KG1 (cell line): Measurements from ENCODE around the gene ARL4D.
"Not testable (repeated sequence)": the region's sequence is repeated elsewhere in the genome, so short reads cannot be mapped to it uniquely, and the experiment has no call there.

Experiments used
- DNase-seq: peaks from one replicate; lab custom pipeline; 2025; lab: John Stamatoyannopoulos, UW

Gene ARL4D

DNA sequence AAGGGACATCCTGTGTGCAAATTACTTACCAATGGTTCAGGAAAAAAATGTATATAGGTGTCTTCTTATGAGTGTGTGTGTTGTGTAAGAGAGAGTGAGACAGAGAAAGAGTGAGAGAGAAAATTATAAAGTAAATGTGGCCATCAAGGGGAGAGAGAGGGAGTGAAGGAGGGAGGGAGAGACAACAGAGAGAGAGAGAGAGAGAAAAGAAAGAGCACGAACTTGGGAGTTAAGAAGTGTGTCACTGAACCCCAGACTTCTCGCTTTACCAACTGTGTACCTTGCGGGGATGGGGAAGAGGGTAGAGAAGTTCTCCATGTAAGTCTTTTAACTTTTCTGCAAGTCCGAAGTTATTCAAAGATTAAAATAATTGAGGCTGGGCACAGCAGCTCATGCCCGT, 28.8 kb upstream of the ARL4D start:
- no peak for DNase-seq

- no peak for DNase-seq
These were observed 27.5 kb upstream of the ARL4D start for GRCh38 chr17:43371227-43371821.

- DNase-seq, result no peak
These were observed 26.4 kb upstream of the ARL4D start for GRCh38 chr17:43372273-43372911.

DNA sequence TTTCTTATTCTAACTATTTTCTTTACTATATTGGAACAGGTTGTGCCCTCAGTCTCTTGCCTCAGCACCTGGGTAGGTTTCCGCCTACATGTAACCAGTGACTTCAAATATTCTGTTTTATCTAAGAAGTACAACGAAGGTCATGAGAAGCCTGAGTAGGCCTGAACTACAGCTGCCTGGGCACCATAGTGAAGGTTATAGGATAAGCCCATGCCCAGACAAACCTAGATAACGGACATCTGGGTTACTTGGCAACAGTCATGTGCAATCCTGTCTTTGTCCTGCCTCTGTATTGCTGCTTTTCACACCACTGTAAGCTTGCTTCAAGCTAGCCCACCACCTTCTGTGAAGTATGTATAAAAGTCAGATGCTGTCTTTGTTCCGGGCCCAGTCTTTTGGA, 25.4 kb upstream of the ARL4D start:
- no peak for DNase-seq

DNA sequence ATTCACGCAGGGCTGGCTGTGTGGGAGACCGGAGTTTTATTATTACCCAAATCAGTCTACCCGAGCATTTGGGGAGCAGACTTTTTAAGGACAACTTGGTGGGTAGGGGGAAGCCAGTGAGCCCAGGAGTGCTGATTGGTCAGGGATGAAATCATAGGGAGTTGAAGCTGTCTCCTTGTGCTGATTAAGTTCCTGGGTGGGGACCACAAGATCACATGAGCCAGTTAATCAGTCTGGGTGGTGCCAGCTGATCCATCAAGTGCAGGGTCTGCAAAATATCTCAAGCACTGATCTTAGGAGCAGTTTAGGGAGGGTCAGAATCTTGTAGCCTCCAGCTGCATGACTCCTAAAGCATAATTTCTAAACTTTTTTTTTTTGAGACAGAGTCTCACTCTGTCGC, 22.9 kb upstream of the ARL4D start:
- not testable (repeated sequence) for DNase-seq

DNA sequence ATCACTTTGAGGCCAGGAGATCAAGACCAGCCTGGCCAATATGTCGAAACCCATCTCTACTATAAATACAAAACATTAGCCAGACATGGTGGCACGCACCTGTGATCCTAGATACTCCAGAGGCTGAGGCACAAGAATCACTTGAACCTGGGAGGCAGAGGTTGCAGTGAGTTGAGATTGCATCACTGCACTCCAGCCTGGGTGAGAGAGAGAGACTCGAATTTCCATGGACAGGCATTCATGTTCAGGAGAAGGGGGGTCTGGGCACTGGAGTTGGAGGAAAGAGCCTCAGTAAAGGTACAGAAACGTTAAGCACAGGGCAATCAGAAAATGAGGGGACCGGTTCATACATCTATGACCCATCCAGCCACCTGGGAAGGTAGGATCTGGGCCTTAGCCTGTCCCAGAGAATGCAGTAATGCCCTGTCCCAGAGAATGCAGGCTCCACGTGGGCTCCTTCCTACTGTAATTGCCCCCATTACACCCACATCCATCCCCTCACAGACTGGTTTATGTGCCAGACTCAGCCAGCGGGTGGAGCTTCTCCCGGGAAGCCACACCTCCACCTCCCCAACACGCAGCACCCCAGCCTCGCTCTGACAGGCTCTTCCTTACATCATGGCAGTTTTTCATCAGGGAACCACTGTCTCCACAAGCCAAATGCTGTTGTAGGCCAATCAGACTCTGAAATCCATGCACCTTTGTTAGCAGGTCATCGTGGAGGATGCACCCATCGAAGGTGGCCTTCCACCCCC, 21.6 kb upstream of the ARL4D start:
- DNase-seq, result no peak

DNA sequence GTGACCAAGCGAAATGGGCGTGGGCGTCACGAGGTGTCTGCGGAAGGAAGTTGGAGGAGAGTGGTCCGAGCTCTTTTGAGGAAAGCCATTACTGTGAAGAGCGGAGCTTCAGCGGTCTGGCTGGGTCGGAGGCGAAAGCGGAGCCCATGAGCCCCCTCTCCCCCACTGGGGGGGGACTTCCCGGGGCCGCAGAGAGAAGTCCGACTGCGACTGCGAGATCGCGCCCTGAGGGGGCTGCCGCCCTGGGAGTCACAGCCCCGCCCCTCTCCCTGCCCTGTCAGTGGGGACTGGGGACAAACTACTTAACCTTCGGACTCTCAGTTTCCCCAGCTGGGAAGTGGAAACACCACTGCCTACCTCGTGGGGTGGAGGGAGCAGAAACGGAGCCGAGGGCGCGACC, 20.0 kb upstream of the ARL4D start:
- no peak for DNase-seq

DNA sequence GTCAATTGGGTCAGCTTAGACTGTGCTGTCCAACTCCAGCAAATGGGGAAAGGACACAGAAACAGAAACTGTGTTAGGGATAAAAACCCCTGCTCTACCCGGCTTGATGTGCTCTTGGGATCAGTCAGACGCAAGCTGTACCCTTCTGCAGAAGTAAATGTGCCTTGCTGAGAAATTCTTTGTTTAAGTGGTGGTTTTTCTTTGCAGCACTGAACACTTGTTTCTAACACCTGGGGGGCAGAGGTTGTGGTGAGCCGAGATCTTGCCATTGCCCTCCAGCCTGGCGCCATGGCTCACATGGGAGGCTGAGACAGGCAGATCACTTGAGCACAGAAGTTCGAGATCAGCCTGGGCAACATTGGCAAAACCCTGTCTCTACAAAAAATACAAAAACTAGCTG, 18.5 kb upstream of the ARL4D start:
- no peak for DNase-seq

DNA sequence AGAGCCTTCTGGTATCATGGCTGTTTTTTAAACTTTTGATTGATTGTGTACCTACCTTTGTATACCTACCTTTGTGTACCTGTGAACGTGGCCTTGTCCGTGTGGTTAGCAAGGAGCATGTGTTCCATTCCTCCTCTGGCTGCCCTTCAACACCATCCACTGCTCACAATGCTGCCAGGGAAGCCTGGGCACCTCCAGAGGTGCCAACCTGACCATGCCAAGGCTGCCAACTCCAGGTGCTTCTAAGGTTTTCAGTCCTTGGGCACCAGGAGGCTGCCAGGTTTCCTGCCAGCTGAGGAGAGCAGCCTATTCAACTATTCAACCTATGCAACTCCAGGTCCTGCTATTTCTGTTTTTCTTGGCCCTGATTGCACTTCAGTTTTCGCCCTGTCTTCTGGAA, 17.6 kb upstream of the ARL4D start:
- no peak for DNase-seq

GRCh38 chr17:43381621-43382020, 17.2 kb upstream of the ARL4D start:
- DNase-seq, result no peak

GRCh38 chr17:43382776-43383175, 16.0 kb upstream of the ARL4D start:
- no peak for DNase-seq

- DNase-seq, result no peak
These were observed 15.4 kb upstream of the ARL4D start for GRCh38 chr17:43383372-43383771.

DNA sequence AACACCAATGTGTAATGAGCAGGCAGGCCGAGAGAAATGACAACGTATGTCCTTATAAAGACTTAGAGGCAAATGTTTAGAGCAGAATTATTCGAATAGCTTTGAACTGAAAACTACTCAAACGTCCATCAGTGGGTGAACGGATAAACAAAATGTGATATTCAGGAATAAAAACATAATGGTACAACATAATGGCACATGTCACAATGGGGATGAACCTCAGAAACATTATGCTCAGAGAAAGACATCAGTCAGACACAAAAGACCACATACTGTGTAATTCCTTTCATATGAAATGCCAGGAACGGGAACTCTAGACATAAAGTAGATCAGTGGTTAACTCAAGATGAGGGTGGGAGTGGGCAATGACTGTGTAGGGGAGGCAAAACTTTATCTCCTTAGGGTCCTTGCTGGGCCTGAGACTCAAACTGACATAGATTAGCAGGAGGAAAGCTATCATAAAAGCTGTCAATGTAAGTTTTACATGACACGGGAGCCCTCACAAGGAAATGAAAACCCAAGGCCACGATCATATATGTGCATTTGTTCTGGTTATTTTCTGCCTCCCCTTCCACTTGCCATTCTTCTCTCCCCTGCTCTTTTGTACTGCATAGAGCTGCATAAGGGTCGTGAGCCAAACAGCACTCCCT, 14.8 kb upstream of the ARL4D start:
- DNase-seq, result no peak

DNA sequence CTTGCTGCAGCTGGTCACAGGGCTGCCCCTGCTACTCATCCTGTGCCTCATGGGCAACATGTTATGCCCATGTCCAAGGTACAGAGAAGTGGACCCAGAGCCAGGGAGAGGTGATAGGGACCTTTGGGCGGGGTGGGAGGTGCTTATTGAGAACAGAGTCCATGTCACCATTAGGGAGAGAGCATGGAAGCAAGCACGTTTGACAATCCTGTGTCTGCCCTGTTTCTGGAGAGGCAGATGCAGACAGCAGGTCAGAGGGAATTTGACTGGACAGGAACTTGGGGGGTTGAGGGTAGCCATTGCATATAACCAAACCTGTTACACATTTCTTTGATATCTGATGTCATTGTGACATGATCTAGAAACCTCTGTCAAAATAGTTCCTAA, 14.3 kb upstream of the ARL4D start:
- DNase-seq, result no peak

DNA sequence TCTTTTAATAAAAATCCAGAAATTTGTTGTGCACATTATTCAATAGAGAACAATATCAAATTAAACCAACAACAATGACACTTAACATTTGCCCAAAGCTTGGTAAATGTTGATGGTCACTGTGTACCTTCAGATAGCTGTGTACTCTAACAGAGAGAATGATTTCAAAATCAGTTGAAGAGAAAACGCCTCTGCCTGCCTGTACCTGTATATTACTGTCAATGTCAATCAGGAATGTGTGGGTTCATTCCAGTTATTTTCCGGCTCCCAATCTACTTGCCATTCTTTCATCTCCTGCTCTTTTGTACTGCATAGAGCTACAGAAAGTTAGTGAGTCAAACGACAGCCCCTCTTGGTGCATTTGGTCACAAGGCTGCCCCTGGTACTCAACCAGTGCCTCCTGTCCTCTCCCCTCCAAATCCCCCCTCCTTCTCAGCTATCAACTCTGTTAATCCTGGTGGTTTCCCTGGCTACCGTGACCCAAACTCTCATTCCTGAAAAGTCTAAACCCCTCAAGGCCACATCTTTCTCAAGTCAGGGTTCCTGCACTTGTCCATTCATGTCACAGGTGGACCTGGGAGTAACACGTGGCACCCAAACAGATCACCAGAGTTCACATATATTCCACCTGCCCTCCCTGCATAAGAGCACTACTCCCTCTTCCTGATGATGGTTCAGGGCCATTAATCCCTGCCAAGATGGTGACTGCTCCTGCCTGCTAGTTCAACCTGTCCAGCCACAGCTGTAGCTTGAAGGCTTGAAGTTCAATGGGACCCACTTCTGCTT, 13.6 kb upstream of the ARL4D start:
- no peak for DNase-seq

DNA sequence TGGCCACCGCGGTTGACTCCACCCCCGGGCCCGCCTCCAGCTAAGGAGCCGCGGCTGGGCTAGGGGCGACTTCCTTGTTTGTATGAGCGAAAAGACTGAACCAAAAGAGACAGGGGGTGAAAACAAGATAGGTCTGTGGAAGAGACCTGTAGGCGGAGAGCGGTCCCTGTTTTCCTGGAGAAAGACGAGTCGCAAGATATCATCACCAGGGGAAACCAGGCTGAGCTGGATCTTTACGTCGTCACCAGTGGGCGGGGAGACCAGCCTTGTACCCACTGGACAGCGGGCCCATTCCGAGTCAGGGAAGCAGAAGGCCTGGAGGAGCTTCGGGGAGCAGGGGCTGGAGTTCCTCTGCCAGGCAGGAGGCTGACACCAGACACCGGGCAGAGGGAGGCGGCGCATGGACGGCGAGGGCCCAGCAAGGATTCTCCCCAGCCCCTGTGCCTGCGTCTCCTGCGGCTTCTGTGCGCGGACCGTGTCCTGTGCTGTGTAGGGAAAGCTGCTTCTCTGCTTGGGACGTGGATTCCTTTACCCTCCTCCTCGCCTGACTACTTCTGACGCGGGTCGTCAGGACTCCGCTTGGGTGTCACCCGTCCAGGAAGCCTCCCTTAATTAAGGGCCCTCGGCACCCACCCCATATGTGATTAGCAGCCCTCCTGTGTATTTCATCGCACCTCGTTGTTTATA, 10.3 kb upstream of the ARL4D start:
- peak; percentile 72 for DNase-seq

DNA sequence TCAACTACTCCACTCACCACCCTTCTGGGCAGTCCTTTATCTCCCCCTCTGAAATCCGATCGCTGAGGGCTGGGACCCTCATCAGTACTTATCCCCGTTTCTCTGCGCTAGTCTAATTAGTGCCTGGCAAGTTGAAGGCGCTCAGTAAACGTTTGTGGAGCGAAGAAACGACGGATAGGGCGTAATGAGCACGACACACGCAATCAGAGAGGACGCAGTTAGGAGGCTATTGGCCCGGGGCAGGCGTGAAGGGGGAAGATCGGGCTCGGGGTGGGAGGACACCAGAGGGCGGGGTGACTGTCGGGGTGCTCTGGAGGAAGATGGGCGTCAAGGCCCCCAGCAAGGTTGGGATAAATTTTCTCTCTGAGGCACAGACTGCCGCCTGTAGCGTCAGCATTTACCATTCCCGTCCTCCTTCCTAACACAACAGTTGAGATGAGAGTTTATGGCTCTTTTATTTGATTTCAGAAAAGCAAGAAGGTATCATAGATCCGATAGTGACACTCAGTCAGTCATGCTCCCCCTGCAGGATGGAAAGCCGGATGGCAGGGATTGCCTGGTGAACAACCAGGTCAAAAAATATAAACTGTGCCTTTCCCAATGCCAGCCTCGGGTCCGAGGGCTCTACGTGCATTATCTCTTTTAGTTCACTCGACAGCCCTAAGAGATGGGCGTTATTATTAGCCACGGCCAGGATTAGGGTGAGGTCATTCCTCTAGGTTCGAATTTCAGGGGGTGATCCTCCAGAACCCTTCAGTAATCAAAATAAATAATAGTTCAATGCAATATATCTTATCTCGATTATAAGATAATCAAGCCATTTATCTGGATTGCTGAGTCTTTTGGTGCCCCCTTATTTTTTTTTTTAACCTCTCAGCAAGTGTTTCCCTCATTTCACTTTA, 9.5 kb upstream of the ARL4D start:
- DNase-seq, result peak; percentile 61

- DNase-seq, result no peak
These were observed 6.4 kb upstream of the ARL4D start for GRCh38 chr17:43392397-43392796.

DNA sequence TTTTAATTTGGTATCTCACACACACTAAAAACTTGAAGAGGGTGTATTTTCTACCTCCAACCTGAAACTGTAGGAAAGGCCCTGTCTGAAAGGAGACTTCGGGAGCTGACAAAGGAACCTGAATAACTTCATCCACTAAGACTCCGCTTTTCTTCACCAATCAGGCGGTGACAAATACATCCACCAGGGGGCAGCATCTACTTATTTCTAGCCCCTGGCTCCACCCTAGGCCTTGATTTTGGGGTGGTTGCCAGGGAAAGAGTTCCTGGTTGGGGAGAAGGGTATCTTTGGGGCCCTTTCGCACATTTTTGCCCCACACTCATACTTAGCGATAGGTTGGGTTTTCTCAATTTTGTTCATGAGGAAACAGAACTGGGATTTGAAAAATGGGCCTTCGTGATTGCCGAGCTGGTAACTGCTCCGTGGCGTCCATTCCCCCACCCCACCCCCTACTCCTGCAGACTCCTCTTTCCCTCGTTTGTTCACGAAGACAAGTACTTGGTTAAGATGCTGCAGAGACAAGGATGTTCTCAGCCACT, 4.8 kb upstream of the ARL4D start:
- peak; percentile 85 for DNase-seq

DNA sequence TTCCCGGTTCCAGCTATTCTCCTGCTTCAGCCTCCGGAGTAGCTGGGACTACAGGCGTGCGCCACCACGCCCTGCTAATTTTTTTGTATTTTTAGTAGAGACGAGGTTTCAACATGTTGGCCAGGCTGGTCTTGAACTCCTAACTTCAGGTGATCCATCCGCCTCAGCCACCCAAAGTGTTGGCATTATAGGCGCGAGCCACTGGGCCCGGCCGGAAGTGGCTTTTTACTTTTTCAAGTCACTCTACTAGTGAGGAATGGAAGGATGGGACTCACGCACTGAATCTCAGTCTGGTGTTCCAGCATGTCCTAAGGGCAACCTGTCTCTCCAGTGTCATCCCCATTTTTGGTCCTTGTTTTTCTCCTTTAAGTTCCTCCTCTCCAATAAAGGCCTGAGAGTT, 4.1 kb upstream of the ARL4D start:
- DNase-seq, result not testable (repeated sequence)
